ENCODE data around the gene DCP1A. TPM values are rescaled to one million over a fixed set of nuclear protein-coding genes. Genes with fewer than 3 reads are reported as not detected.

DCP1A gene
- total and polyA plus RNA-seq, 4 donors: 3.5 to 11.3 (median 8.2) TPM

DNA sequence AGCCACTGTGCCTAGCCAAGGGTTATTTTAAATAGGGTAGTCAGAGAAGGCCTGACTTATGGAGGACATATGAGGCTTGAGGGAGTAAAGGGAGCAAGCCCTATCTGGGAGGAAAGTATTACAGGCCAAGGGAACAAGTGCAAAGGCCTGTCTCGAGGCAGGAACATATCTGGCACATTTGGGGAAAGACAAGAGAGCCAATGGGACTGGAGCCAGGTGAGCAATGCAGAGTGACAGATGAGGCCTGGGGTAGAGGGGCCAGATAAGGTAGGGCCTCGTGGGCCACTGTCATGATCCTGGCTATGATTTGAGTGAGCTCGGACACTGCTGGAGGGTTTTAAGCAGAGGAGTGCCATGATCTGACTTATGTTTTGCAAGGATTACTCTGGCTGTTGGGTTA lies 43.8 kb downstream of the DCP1A start:
- TF ChIP-seq HNF4A (conservative IDR thresholded peaks at IDR 0.05): no peak
- no peak for TF ChIP-seq TAF1 (conservative IDR thresholded peaks at IDR 0.05)
- TF ChIP-seq FOXA2 (IDR thresholded peaks at IDR 0.05): no peak
- TF ChIP-seq, protein P1, sequence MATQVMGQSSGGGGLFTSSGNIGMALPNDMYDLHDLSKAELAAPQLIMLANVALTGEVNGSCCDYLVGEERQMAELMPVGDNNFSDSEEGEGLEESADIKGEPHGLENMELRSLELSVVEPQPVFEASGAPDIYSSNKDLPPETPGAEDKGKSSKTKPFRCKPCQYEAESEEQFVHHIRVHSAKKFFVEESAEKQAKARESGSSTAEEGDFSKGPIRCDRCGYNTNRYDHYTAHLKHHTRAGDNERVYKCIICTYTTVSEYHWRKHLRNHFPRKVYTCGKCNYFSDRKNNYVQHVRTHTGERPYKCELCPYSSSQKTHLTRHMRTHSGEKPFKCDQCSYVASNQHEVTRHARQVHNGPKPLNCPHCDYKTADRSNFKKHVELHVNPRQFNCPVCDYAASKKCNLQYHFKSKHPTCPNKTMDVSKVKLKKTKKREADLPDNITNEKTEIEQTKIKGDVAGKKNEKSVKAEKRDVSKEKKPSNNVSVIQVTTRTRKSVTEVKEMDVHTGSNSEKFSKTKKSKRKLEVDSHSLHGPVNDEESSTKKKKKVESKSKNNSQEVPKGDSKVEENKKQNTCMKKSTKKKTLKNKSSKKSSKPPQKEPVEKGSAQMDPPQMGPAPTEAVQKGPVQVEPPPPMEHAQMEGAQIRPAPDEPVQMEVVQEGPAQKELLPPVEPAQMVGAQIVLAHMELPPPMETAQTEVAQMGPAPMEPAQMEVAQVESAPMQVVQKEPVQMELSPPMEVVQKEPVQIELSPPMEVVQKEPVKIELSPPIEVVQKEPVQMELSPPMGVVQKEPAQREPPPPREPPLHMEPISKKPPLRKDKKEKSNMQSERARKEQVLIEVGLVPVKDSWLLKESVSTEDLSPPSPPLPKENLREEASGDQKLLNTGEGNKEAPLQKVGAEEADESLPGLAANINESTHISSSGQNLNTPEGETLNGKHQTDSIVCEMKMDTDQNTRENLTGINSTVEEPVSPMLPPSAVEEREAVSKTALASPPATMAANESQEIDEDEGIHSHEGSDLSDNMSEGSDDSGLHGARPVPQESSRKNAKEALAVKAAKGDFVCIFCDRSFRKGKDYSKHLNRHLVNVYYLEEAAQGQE (IDR thresholded peaks at IDR 0.05): no peak
- TF ChIP-seq NR2F2 (IDR thresholded peaks at IDR 0.05): no peak
- TF ChIP-seq EGR1 (IDR thresholded peaks at IDR 0.05; ENCODE audit: low read depth in 2 of 2): no peak
- no peak for TF ChIP-seq FOXA1 (IDR thresholded peaks at IDR 0.05)
- TF ChIP-seq SP1 (IDR thresholded peaks at IDR 0.05): no peak
- TF ChIP-seq, protein P2, sequence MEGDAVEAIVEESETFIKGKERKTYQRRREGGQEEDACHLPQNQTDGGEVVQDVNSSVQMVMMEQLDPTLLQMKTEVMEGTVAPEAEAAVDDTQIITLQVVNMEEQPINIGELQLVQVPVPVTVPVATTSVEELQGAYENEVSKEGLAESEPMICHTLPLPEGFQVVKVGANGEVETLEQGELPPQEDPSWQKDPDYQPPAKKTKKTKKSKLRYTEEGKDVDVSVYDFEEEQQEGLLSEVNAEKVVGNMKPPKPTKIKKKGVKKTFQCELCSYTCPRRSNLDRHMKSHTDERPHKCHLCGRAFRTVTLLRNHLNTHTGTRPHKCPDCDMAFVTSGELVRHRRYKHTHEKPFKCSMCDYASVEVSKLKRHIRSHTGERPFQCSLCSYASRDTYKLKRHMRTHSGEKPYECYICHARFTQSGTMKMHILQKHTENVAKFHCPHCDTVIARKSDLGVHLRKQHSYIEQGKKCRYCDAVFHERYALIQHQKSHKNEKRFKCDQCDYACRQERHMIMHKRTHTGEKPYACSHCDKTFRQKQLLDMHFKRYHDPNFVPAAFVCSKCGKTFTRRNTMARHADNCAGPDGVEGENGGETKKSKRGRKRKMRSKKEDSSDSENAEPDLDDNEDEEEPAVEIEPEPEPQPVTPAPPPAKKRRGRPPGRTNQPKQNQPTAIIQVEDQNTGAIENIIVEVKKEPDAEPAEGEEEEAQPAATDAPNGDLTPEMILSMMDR (IDR thresholded peaks at IDR 0.05; ENCODE audit: low read depth, low read length, missing input control): no peak
- TF ChIP-seq, protein P3, sequence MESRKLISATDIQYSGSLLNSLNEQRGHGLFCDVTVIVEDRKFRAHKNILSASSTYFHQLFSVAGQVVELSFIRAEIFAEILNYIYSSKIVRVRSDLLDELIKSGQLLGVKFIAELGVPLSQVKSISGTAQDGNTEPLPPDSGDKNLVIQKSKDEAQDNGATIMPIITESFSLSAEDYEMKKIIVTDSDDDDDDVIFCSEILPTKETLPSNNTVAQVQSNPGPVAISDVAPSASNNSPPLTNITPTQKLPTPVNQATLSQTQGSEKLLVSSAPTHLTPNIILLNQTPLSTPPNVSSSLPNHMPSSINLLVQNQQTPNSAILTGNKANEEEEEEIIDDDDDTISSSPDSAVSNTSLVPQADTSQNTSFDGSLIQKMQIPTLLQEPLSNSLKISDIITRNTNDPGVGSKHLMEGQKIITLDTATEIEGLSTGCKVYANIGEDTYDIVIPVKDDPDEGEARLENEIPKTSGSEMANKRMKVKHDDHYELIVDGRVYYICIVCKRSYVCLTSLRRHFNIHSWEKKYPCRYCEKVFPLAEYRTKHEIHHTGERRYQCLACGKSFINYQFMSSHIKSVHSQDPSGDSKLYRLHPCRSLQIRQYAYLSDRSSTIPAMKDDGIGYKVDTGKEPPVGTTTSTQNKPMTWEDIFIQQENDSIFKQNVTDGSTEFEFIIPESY (IDR thresholded peaks at IDR 0.05): no peak
- no peak for TF ChIP-seq HNF4G (IDR thresholded peaks at IDR 0.05)
- no peak for TF ChIP-seq RAD21 (IDR thresholded peaks at IDR 0.05)
- TF ChIP-seq, protein P4, sequence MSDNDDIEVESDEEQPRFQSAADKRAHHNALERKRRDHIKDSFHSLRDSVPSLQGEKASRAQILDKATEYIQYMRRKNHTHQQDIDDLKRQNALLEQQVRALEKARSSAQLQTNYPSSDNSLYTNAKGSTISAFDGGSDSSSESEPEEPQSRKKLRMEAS (IDR thresholded peaks at IDR 0.05): no peak
- TF ChIP-seq GABPA (IDR thresholded peaks at IDR 0.05 in 1 of 2, conservative IDR thresholded peaks at IDR 0.05 in 1 of 2): no peak
- TF ChIP-seq JUND (IDR thresholded peaks at IDR 0.05): no peak
- TF ChIP-seq RXRA (IDR thresholded peaks at IDR 0.05): no peak
- TF ChIP-seq YY1 (IDR thresholded peaks at IDR 0.05): no peak
- TF ChIP-seq, protein P5, sequence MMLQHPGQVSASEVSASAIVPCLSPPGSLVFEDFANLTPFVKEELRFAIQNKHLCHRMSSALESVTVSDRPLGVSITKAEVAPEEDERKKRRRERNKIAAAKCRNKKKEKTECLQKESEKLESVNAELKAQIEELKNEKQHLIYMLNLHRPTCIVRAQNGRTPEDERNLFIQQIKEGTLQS (IDR thresholded peaks at IDR 0.05): no peak
- Histone ChIP-seq H3K36me3 (ENCODE audit: control insufficient read depth in 4 of 4, insufficient read depth in 3 of 4, low read depth in 1 of 4, low read length in 3 of 4) (peaks cover 3 to 16% (median 10%) of the 10 kb centered on the region in 4 donors), H3K27ac (ENCODE audit: low read depth in 1 of 2, low read length in 2 of 2) (peak overlapping the region in 1 of 2 donors; percentile 46), H3K4me1 (ENCODE audit: control insufficient read depth in 4 of 4, insufficient read depth in 4 of 4, low read length in 3 of 4) (peaks cover 0 to 12% (median 10%) of the 10 kb centered on the region in 4 donors), H3K9me3 (ENCODE audit: control insufficient read depth in 4 of 4, low read length in 3 of 4) (no peaks in the 10 kb centered on the region), H3K9ac (ENCODE audit: low read depth in 1 of 2, low read length in 2 of 2) (no peak overlapping the region), H3K4me3 (ENCODE audit: low read depth in 1 of 3, low read length in 3 of 3) (no peak overlapping the region), H3K27me3 (ENCODE audit: control insufficient read depth in 4 of 4, insufficient read depth in 4 of 4, low read length in 3 of 4) (no peaks in the 10 kb centered on the region)
- 59% methylated on average over 3 of the region's 3 CpGs for WGBS
- DNase-seq (ENCODE audit: low spot score): no peak

Measured in liver (tissue), 9 donors.